BJ (cell line): ENCODE results near the gene FOCAD. TPM values are rescaled to one million over a fixed set of nuclear protein-coding genes. Genes with fewer than 3 reads are reported as not detected.

Experiments
- CTCF ChIA-PET: fragments of 350-600 bp; formaldehyde crosslinking; extraction: SDS; loops from one replicate; lab custom pipeline; 2021; ENCODE audit warnings: antibody characterized with exemption, inconsistent platforms; lab: Yijun Ruan, JAX
- POLR2A ChIA-PET: fragments of 300-600 bp; sonication (Branson Sonifier 250); formaldehyde crosslinking; extraction: SDS; loops from one replicate; lab custom pipeline; 2021; ENCODE audit warnings: antibody characterized with exemption; lab: Charles Lee
- DNase-seq: peaks from one replicate; pipeline ENCODE4 v3.0.0-alpha.2; 2011; ENCODE audit warnings: low read depth
- H3K27me3 ChIP-seq: 2 replicates; pipeline ENCODE4 v1.6.0; 2011; ENCODE audit warnings: low read length; ENCODE audit not compliant: control insufficient read depth, insufficient read depth
- H3K36me3 ChIP-seq: 2 replicates; pipeline ENCODE4 v1.5.1; 2011; ENCODE audit warnings: low read length; ENCODE audit not compliant: control insufficient read depth, insufficient read depth
- H3K4me3 ChIP-seq: 2 replicates; pipeline ENCODE4 v1.5.1; 2011; ENCODE audit warnings: low read depth, mild to moderate bottlenecking, control low read depth, low read length
- CTCF ChIP-seq: IDR thresholded peaks from 2 replicates; pipeline ENCODE4 v1.5.1; 2011; ENCODE audit warnings: low read depth, mild to moderate bottlenecking, control low read depth, inconsistent platforms, low read length, moderate library complexity; ENCODE audit not compliant: insufficient read depth
- polyA minus RNA-seq: library from RNA; depleted of rRNA, polyadenylated mRNA; stranded (reverse); fragments of >200 nt; gene quantifications from 2 replicates; pipeline ENCODE4 v1.2.3, GENCODE V29; 2011; rRNA and poly(A)+ RNA removed
- polyA plus RNA-seq: library from polyadenylated mRNA; depleted of rRNA; stranded (reverse); fragments of >200 nt; gene quantifications from 2 replicates; pipeline ENCODE4 v1.2.3, GENCODE V29; 2011; rRNA removed

Gene FOCAD, protein sequence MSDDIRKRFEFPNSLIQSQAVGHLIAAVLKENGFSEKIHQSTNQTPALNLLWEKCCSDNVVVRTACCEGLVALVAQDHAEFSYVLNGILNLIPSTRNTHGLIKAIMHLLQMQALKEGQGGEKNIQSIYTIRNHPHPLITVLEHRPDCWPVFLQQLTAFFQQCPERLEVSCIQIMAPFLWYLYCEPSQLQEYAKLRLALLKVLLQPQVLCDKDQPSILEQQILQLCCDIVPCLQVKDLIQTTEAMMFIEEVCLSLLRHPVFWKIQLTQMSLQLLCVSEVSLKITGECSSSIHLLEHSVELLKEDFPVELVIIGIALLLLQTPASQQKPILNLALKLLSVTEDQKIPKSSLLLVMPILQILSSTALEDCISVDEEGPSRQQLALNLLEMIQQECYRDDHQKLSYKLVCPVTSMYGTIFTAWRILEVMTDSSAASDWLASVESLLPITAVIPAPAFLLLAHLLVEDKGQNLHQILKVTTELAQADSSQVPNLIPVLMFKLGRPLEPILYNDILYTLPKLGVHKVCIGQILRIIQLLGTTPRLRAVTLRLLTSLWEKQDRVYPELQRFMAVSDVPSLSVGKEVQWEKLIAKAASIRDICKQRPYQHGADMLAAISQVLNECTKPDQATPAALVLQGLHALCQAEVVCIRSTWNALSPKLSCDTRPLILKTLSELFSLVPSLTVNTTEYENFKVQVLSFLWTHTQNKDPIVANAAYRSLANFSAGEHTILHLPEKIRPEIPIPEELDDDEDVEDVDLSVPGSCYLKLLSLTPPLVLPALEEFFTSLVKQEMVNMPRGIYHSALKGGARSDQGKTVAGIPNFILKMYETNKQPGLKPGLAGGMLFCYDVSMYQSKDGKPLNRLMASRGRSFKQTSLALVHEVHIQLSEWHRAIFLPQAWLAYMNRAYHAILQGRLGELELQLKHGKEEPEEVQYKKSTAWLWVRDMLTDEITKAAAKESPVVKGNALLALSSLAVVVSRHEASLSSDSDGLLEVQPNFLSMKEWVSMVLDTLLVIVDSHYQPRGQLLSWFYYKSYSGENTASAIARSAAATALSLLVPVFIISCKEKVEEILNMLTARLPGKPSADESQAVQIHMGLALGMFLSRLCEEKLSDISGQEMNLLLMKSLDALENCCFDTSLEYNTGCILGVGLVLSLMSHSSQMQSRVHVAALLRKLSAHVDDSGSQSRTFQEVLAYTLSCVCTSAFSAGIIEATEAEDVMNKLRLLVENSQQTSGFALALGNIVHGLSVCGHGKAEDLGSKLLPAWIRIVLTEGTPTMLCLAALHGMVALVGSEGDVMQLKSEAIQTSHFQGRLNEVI (N-terminal part only)
- polyA plus RNA-seq (32.9 and 42.1 TPM in 2 replicates), polyA minus RNA-seq (40.4 and 61.3 TPM in 2 replicates)

- TF ChIP-seq CTCF: no peak
- peak; percentile 65 for DNase-seq
- POLR2A ChIA-PET: interaction anchor here (0.5 to 0.7 kb wide), 5 partner anchors 34 to 681 kb away, joined by 3 to 12 read pairs (median 4); no protein-coding TSS in a partner anchor
- H3K36me3 ChIP-seq: no peaks in the 10 kb centered on the region
- no peaks in the 10 kb centered on the region for H3K27me3 ChIP-seq
- peak within 1 kb of the TSS; percentile 79 for H3K4me3 ChIP-seq
- CTCF ChIA-PET: interaction anchor here (0.6 to 2.4 kb wide), 4 partner anchors 15 to 264 kb away, joined by 3 to 15 read pairs (median 3); no protein-coding TSS in a partner anchor
Observed at GRCh38 chr9:20684035-20684874, at the start of gene FOCAD. Gene FOCAD, plus strand, starts transcription at chr9:20684259. Its CDS starts 31,095 bp downstream, at chr9:20715354.

DNA sequence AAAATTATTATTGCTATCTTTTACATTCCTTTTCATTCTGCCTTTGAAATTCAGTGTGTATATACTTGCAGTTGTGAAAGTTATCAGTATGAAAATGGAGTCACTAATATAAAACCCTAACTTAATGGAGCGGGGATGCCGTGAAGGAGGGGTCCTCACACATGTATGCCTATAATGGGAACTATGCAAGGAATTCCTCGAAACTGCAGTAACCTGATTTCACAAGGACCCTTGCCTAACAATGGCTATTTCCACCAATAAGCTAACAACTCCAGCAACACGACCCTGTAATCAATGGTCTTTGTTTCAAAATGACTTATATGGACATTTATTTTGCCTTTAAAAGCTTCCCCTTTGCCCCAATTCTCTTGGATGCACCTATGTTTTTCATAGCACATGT is 49.2 kb upstream of the FOCAD start:
- H3K4me3 ChIP-seq: no peak overlapping the region
- ChIA-PET CTCF (no interaction called here), POLR2A (no interaction called here)
- no peaks in the 10 kb centered on the region for H3K36me3 ChIP-seq
- no peaks in the 10 kb centered on the region for H3K27me3 ChIP-seq
- no peak for DNase-seq
- TF ChIP-seq CTCF: no peak

DNA sequence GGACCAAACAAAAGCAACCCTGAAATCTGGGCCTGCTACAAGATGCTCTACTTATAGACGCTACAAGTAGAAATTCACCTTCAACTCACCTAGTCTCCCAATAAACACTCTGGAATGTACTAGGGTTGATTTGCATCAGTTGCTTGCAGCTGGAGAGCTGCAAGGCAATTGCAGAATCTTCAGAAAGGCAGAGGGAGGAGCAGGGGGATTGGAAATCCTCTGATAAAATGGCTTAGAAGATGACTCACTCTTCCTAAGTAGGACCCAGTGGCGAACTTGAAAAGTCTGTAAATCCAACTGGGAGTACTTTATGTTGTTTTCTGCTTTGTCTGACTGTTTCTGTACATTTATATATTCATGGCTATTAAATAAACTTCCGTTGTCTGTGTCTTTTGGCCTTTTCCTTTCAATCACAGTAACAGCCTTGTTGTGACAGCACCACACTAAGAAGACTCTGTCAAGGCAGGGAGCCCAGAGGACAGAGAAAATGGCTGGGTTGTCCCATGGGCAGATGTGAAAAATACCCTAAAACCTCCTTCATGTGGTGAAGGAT is 47.1 kb upstream of the FOCAD start:
- no peak overlapping the region for H3K4me3 ChIP-seq
- DNase-seq: no peak
- POLR2A ChIA-PET: no interaction called here
- no peaks in the 10 kb centered on the region for H3K27me3 ChIP-seq
- H3K36me3 ChIP-seq: no peaks in the 10 kb centered on the region
- CTCF ChIA-PET: interaction anchor here (0.6 to 1.1 kb wide), 2 partner anchors 14 to 844 kb away, joined by 4 read pairs; no protein-coding TSS in a partner anchor
- TF ChIP-seq CTCF: no peak
